Measurements from ENCODE around the gene UBXN6.

UBXN6 gene

GRCh38 chr19:4455719-4456475 lies 1.7 kb downstream of the UBXN6 start:
- DNase-seq, result no peak

GRCh38 chr19:4454747-4455718 lies 2.6 kb downstream of the UBXN6 start:
- DNase-seq, result no peak

GRCh38 chr19:4453232-4454179 lies 4.1 kb downstream of the UBXN6 start:
- no peak for DNase-seq

- DNase-seq, result no peak
Observed at GRCh38 chr19:4452230-4452990, 5.2 kb downstream of the UBXN6 start.

GRCh38 chr19:4449639-4450028 lies 8.0 kb downstream of the UBXN6 start:
- no peak for DNase-seq

- no peak for DNase-seq
Observed at GRCh38 chr19:4449022-4449638, 8.5 kb downstream of the UBXN6 start.

GRCh38 chr19:4448147-4448985 lies 9.2 kb downstream of the UBXN6 start:
- DNase-seq, result no peak

- no peak for DNase-seq
Observed at GRCh38 chr19:4447327-4448146, 10.1 kb downstream of the UBXN6 start.

- no peak for DNase-seq
Observed at GRCh38 chr19:4446704-4447200, 10.8 kb downstream of the UBXN6 start.

- DNase-seq, result no peak
Observed at GRCh38 chr19:4445963-4446703, 11.5 kb downstream of the UBXN6 start.

- no peak for DNase-seq
Observed at GRCh38 chr19:4444765-4445741, 12.5 kb downstream of the UBXN6 start.

- no peak for DNase-seq
Observed at GRCh38 chr19:4443966-4444764, 13.4 kb downstream of the UBXN6 start.

- no peak for DNase-seq
Observed at GRCh38 chr19:4443188-4443587, 14.4 kb downstream of the UBXN6 start.

GRCh38 chr19:4442819-4443146 lies 14.8 kb downstream of the UBXN6 start:
- no peak for DNase-seq

- no peak for DNase-seq
Observed at GRCh38 chr19:4441994-4442818, 15.4 kb downstream of the UBXN6 start.

- DNase-seq, result no peak
Observed at GRCh38 chr19:4439243-4439642, 18.4 kb downstream of the UBXN6 start.

Data from activated naive CD4-positive, alpha-beta T cell (primary cell).